Frontal cortex (tissue), 4 donors: ENCODE results near the gene NECAB2. TPM values are rescaled to one million over a fixed set of nuclear protein-coding genes. Genes with fewer than 3 reads are reported as not detected.

ENCODE experiments used
- DNase-seq, 2 donors: peaks; one replicate each; pipeline ENCODE4 v3.0.0; 2012; ENCODE audit warnings: low spot score in 2 of 2
- FAIRE-seq: peaks from 2 replicates; lab custom pipeline; 2012; peaks lifted over from hg19 to GRCh38; lab: Jason Lieb, UNC
- total RNA-seq: library from RNA; depleted of rRNA; stranded (reverse); fragments of >200 nt; gene quantifications from one replicate; pipeline ENCODE4 v1.2.3, GENCODE V29; 2014
- donor health status: control.
- donor health status: control.
- donor health status: control.

Gene NECAB2
- total RNA-seq, 1 donor from 2014 or later, result 6.9 TPM

DNA sequence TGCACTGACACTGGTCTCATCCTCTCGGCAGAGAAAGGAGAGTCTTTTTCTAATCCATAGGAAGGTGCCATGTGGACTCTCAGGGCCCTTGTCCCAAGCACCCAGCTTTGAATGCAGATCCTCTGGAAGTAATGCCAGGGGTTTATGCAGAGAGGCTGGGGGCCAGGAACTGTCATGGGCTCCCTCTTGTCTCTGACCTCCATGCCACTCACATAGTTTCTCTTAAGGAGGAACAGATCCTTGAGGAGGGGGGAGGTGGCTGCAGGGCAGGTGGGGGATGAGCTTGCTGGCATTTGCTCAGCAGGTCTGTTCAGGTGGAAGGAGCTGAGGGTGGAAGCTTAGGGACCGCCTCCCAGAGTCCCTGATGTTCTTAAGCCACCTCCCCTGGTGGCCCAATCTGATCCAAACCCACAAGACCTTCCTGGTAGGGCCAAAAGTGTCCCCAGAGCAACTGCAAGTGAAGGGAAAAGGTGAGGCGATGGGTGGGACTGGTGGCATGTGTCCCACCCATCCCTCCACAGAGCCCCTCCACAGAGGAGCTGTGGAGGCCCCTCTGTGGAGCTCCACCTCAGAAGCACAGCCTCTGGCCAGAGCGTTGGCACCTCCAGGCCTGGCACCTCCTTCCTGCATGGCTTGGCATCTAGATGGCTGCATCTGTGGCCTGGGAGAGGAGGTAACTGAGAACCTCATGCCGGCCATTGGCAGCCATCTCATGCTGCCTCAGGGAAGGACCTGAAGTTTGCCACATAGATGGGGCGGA lies 9.2 kb downstream of the NECAB2 start:
- DNase-seq, result no peak
- no peak for FAIRE-seq

- FAIRE-seq (no peak), DNase-seq (no peak)
Observed at GRCh38 chr16:83978401-83978904, 10.4 kb downstream of the NECAB2 start.

DNA sequence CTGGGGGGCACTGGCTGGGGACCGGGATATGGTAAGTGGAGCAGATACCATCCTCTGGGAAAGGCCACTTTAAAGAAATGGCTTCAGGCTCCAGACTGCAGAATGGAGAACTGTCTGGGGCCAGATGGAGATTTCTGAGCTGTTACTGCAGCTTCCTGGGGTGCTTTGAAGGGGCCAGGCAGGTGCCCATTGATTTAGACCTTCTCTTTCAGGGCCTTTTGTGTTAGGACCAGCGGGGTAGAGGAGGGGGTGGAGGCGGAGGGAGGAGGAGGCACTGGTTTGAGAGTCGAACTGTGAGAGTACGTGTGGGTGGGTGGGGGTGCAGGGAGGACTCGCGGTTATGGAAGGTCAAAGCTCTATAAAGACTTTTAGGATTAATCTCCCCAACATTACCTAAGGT lies 11.4 kb downstream of the NECAB2 start:
- FAIRE-seq, result no peak
- DNase-seq, result no peak

DNA sequence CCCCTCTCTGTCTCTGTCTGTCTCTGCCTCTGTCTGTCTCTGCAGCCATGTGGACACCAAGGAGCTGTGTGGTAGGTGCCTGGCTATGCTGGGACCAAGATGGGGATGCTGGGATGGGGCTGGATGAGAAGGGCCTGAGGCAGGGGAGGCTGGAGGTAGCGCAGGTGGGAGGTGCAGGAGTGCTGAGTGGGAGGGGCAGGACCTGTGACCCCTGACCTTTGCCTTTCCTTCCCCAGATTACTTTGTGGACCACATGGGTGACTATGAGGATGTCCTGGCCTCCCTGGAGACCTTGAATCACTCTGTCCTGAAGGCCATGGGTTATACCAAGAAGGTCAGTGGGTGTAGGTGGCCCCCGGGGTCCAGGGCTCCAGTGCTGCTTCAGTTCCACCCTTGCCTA lies 12.8 kb downstream of the NECAB2 start:
- no peak for DNase-seq
- FAIRE-seq, result no peak

- FAIRE-seq (no peak), DNase-seq (no peak)
Observed at GRCh38 chr16:83981799-83982198, 13.8 kb downstream of the NECAB2 start.

- no peak for FAIRE-seq
Observed at GRCh38 chr16:83983491-83983890, 15.4 kb downstream of the NECAB2 start.

DNA sequence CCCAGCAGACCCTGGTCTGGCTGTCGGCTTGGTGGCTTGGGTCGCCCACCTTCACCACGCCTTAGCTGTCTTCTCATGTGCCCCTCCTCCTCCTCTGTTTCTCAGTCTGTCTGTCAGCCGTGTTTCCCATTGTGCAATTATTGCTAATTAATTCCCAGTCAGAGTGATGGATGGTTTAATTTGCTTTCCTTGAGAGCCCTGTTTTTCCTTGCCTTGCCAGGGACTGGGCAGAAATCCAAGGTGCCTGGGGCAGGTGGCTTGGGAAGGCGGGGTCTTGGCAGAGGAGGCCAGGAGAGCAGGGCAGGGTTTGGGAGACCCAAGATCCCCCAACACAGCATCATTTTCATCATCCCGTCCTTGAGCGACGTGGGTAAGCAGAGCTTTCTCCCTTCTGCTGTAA lies 21.3 kb downstream of the NECAB2 start:
- FAIRE-seq (no peak), DNase-seq (no peak)

More at GRCh38 chr16:83983491-83983890, 15.4 kb downstream of the NECAB2 start:
- DNase-seq, result no peak

- no peak for FAIRE-seq
- no peak for DNase-seq
Observed at GRCh38 chr16:83990492-83990891, 22.4 kb downstream of the NECAB2 start.

GRCh38 chr16:83992624-83993023 lies 24.6 kb downstream of the NECAB2 start:
- FAIRE-seq, result no peak
- no peak for DNase-seq

GRCh38 chr16:83994087-83994486 lies 26.0 kb downstream of the NECAB2 start:
- FAIRE-seq (no peak), DNase-seq (no peak)

- DNase-seq, result no peak
- no peak for FAIRE-seq
Observed at GRCh38 chr16:83994703-83995102, 26.7 kb downstream of the NECAB2 start.

DNA sequence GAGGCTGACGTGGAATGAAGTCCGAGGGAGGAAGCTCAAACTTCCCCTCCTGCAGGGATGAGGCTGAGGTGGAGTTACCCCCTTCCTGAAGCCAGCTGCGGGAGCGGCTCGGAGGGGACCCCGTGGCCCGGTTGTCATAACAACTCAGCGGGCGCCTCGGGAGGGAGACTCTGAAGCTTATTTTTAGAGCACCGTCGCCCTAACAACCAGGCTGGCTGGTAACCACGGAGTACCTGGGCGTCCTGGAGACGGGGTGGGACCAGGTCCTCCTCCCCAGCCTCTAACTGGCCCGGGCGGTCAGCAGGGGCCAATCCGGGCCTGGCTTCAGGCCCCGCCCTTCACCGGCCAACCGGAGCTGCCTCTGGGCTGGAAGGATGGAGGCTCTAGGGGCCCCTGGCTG lies 27.7 kb downstream of the NECAB2 start:
- no peak for FAIRE-seq
- peak in 1 of 2 donors; percentile 60 for DNase-seq

GRCh38 chr16:83996481-83997252 lies 28.6 kb downstream of the NECAB2 start:
- FAIRE-seq (no peak), DNase-seq (no peak)

GRCh38 chr16:83998091-83998490 lies 30.0 kb downstream of the NECAB2 start:
- DNase-seq, result no peak
- no peak for FAIRE-seq

DNA sequence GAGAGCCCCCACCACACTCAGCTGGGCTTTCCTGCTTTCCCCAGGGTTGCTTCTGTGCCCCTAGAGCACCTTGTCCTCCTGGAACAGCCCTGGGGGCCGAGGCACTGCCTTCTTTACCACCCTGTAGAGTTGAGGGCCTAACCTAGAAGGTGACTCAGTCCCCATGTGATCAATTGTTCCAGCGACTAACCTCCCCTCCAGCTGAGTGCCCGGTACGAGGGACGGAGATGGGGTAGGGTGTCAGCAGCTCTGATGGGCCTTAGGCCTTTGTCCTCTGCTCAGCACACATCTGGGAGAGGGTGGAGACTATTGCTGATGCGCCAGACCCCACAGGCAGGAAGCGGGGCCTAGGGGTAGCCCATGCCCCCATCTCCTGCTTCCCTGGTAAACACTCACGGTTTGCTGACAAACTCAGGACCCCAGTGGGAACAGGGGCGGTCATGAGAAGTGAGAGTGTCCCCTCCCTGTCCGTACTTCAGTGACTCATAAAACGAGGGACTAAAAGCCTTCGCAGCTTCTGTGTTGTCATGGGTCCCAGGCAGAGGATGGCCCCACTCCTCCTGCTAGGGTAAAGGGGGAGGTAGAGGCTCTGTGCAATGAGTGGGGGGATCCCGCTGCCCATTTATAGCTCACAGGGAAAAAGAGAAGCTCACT lies 33.1 kb downstream of the NECAB2 start:
- FAIRE-seq (no peak), DNase-seq (no peak)

- DNase-seq (no peak), FAIRE-seq (no peak)
Observed at GRCh38 chr16:84001726-84002125, 33.7 kb downstream of the NECAB2 start.

DNA sequence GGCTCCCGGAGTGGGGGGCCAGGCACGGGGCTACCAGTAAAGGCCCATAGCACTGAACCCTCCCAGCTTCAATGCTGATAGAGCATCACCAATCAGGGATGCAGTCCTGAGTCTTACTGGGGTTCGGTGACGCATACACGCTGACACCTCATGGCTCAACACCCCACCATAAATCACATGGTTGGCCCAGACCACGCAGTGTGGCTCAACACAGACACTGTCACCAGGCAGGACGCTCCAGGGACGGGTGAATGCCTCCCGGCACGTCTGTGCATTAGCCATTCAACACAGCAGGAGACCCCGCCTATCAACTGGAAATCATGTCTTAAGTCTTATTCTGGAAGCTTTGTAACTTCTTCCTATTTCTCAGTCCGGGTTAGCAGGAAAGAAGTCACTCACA lies 35.0 kb downstream of the NECAB2 start:
- DNase-seq (no peak), FAIRE-seq (no peak)

GRCh38 chr16:84004442-84004841 lies 36.4 kb downstream of the NECAB2 start:
- no peak for DNase-seq
- no peak for FAIRE-seq

GRCh38 chr16:84005391-84005790 lies 37.3 kb downstream of the NECAB2 start:
- FAIRE-seq (no peak), DNase-seq (no peak)

DNA sequence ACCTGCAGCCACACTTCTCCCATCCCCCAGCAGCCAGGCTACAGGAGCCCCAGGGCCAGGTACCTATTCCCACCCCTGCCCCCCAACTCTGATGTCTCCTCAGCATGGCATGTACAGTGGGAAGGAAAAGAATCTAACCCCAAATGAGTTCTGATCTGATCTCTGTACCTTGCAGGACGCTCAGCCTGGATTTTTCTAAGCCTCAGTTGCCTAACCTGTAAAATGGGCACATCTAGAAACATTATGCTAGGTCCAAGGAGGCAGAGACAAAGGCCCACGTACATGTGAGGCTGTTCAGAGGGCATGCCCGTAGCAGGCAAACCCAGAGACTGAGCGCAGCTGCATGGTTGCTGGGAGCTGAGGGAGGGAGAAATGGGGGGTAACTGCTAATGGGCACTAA lies 39.5 kb downstream of the NECAB2 start:
- no peak for FAIRE-seq
- DNase-seq, result no peak

DNA sequence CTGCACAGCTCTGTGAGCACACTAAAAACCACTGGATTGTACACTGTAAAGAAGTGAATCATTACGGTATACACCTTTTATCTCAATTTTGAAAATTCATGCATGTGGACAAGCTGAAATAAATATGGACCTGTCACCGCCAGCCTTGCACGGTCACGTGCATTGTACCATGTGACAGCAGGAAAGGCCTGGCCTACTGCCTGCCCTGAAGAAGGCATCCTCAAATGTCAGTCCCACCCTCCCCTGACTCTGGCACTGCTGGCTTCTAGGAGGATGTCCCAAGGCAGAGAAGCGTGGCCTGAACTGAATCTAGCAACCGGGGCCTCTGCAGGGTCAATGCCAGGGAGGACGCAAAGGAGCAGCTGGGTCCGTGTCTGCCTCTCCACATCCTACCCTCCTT lies 39.9 kb downstream of the NECAB2 start:
- FAIRE-seq, result no peak
- no peak for DNase-seq
